Measurements from ENCODE around the gene ADAMTS12.

Gene ADAMTS12

GRCh38 chr5:33579152-33579551 lies 312.6 kb downstream of the ADAMTS12 start:
- DNase-seq (ENCODE audit: low spot score): no peak
- no peak for TF ChIP-seq CTCF (conservative IDR thresholded peaks at IDR 0.05; ENCODE audit: low read depth)
- no peak overlapping the region for H3K27ac ChIP-seq
- ChIA-PET POLR2A (ENCODE audit: low non-redundant PET) (no interaction called here), CTCF (interaction anchor here (0.7 kb wide), 1 partner anchor 61 kb away, joined by 3 read pairs; no protein-coding TSS in a partner anchor)

GRCh38 chr5:33576726-33577590 lies 314.8 kb downstream of the ADAMTS12 start:
- ChIA-PET CTCF (interaction anchor here (0.6 kb wide), 1 partner anchor 86 kb away, joined by 3 read pairs; no protein-coding TSS in a partner anchor), POLR2A (ENCODE audit: low non-redundant PET) (no interaction called here)
- TF ChIP-seq CTCF (conservative IDR thresholded peaks at IDR 0.05; ENCODE audit: low read depth): no peak
- no peak for DNase-seq (ENCODE audit: low spot score)
- no peak overlapping the region for H3K27ac ChIP-seq

- no peak for TF ChIP-seq CTCF (conservative IDR thresholded peaks at IDR 0.05; ENCODE audit: low read depth)
- DNase-seq (ENCODE audit: low spot score): no peak
- POLR2A ChIA-PET (ENCODE audit: low non-redundant PET): no interaction called here
- no peak overlapping the region for H3K27ac ChIP-seq
- CTCF ChIA-PET: interaction anchor here (0.6 kb wide), 1 partner anchor 135 kb away, joined by 3 read pairs; no protein-coding TSS in a partner anchor
Observed at GRCh38 chr5:33565324-33565723, 326.5 kb downstream of the ADAMTS12 start.

- ChIA-PET CTCF (interaction anchor here (0.9 kb wide), 1 partner anchor 406 kb away, joined by 3 read pairs; no protein-coding TSS in a partner anchor), POLR2A (ENCODE audit: low non-redundant PET) (no interaction called here)
- TF ChIP-seq CTCF (conservative IDR thresholded peaks at IDR 0.05; ENCODE audit: low read depth): no peak
- no peak overlapping the region for H3K27ac ChIP-seq
- DNase-seq (ENCODE audit: low spot score): no peak
Observed at GRCh38 chr5:33563983-33564908, 327.5 kb downstream of the ADAMTS12 start.

GRCh38 chr5:33563530-33563929 lies 328.3 kb downstream of the ADAMTS12 start:
- ChIA-PET POLR2A (ENCODE audit: low non-redundant PET) (no interaction called here), CTCF (interaction anchor here (0.9 kb wide), 1 partner anchor 407 kb away, joined by 3 read pairs; no protein-coding TSS in a partner anchor)
- TF ChIP-seq CTCF (conservative IDR thresholded peaks at IDR 0.05; ENCODE audit: low read depth): no peak
- H3K27ac ChIP-seq: no peak overlapping the region
- no peak for DNase-seq (ENCODE audit: low spot score)

GRCh38 chr5:33558489-33558888 lies 333.3 kb downstream of the ADAMTS12 start:
- no peak for TF ChIP-seq CTCF (conservative IDR thresholded peaks at IDR 0.05; ENCODE audit: low read depth)
- CTCF ChIA-PET: no interaction called here
- POLR2A ChIA-PET (ENCODE audit: low non-redundant PET): no interaction called here

More at GRCh38 chr5:33558489-33558888, 333.3 kb downstream of the ADAMTS12 start:
- DNase-seq (ENCODE audit: low spot score): no peak
- no peak overlapping the region for H3K27ac ChIP-seq
